NCI-H1092 (cell line): ENCODE data around the gene PTPRS.
"Not testable (repeated sequence)": the region's sequence is repeated elsewhere in the genome, so short reads cannot be mapped to it uniquely, and the experiment has no call there.

Experiments
- DNase-seq: peaks from one replicate; lab custom pipeline; 2025; lab: John Stamatoyannopoulos, UW

Gene PTPRS

GRCh38 chr19:5333581-5334365 is 6.8 kb downstream of the PTPRS start:
- DNase-seq: no peak

GRCh38 chr19:5332501-5332900 is 8.1 kb downstream of the PTPRS start:
- no peak for DNase-seq

- no peak for DNase-seq
Measured at GRCh38 chr19:5331790-5332189, 8.8 kb downstream of the PTPRS start.

- DNase-seq: no peak
Measured at GRCh38 chr19:5330307-5330720, 10.3 kb downstream of the PTPRS start.

GRCh38 chr19:5329141-5329540 is 11.5 kb downstream of the PTPRS start:
- DNase-seq: no peak

- DNase-seq: not testable (repeated sequence)
Measured at GRCh38 chr19:5328407-5328806, 12.2 kb downstream of the PTPRS start.

GRCh38 chr19:5326986-5327623 is 13.5 kb downstream of the PTPRS start:
- no peak for DNase-seq

GRCh38 chr19:5326545-5326944 is 14.1 kb downstream of the PTPRS start:
- DNase-seq: no peak

GRCh38 chr19:5324947-5325346 is 15.7 kb downstream of the PTPRS start:
- no peak for DNase-seq

GRCh38 chr19:5323475-5323811 is 17.2 kb downstream of the PTPRS start:
- no peak for DNase-seq

GRCh38 chr19:5321851-5322681 is 18.5 kb downstream of the PTPRS start:
- DNase-seq: no peak

GRCh38 chr19:5321066-5321642 is 19.5 kb downstream of the PTPRS start:
- no peak for DNase-seq

- DNase-seq: no peak
Measured at GRCh38 chr19:5319516-5319915, 21.1 kb downstream of the PTPRS start.

- no peak for DNase-seq
Measured at GRCh38 chr19:5318306-5318705, 22.3 kb downstream of the PTPRS start.

GRCh38 chr19:5317321-5317720 is 23.3 kb downstream of the PTPRS start:
- DNase-seq: no peak

- no peak for DNase-seq
Measured at GRCh38 chr19:5316138-5316537, 24.5 kb downstream of the PTPRS start.

- DNase-seq: no peak
Measured at GRCh38 chr19:5314907-5315298, 25.7 kb downstream of the PTPRS start.

GRCh38 chr19:5314012-5314906 is 26.4 kb downstream of the PTPRS start:
- no peak for DNase-seq

GRCh38 chr19:5313307-5313706 is 27.3 kb downstream of the PTPRS start:
- DNase-seq: peak; percentile 34

- no peak for DNase-seq
Measured at GRCh38 chr19:5312058-5312457, 28.6 kb downstream of the PTPRS start.

- DNase-seq: no peak
Measured at GRCh38 chr19:5309438-5310204, 31.0 kb downstream of the PTPRS start.
